Stimulated activated CD4-positive, alpha-beta T cell treated with anti-CD3 and anti-CD28 coated beads, Interleukin-15, amount 100 ng/mL, for 1 hour (primary cell): ENCODE measurements around the gene PSEN1.
A peak's percentile ranks its signal among the peaks of the same experiment; 100 is the strongest.

Experiments used
- DNase-seq, 2 donors: peaks; one replicate each; pipeline ENCODE4 v3.0.0-alpha.2; 2020; ENCODE audit warnings: low read depth in 1 of 2, low spot score in 1 of 2

Gene PSEN1

GRCh38 chr14:73136387-73137225 is at the start of gene PSEN1:
Gene PSEN1 (plus strand): TSS chr14:73136507. CDS start chr14:73148020, 11,513 bp downstream.
- peak; percentile 99 for DNase-seq

GRCh38 chr14:73091044-73091443 is 45.3 kb upstream of the PSEN1 start:
- no peak for DNase-seq

GRCh38 chr14:73097421-73097820 is 38.9 kb upstream of the PSEN1 start:
- DNase-seq = no peak

- no peak for DNase-seq
Observed at GRCh38 chr14:73100334-73100733, 36.0 kb upstream of the PSEN1 start.

GRCh38 chr14:73102806-73103497 is 33.4 kb upstream of the PSEN1 start:
- no peak for DNase-seq

- no peak for DNase-seq
Observed at GRCh38 chr14:73105050-73105449, 31.3 kb upstream of the PSEN1 start.

GRCh38 chr14:73105727-73106126 is 30.6 kb upstream of the PSEN1 start:
- DNase-seq = no peak

- no peak for DNase-seq
Observed at GRCh38 chr14:73116079-73116665, 20.1 kb upstream of the PSEN1 start.

GRCh38 chr14:73124180-73124894 is 12.0 kb upstream of the PSEN1 start:
- DNase-seq = no peak

GRCh38 chr14:73125169-73125588 is 11.1 kb upstream of the PSEN1 start:
- DNase-seq = no peak

- DNase-seq = no peak
Observed at GRCh38 chr14:73125746-73126145, 10.6 kb upstream of the PSEN1 start.

GRCh38 chr14:73133795-73134194 is 2.5 kb upstream of the PSEN1 start:
- DNase-seq = no peak

GRCh38 chr14:73136085-73136386 is 271 bp upstream of the PSEN1 start:
- no peak for DNase-seq

- no peak for DNase-seq
Observed at GRCh38 chr14:73140811-73141323, 4.6 kb downstream of the PSEN1 start.

- DNase-seq = no peak
Observed at GRCh38 chr14:73142216-73142615, 5.9 kb downstream of the PSEN1 start.

- DNase-seq = no peak
Observed at GRCh38 chr14:73143003-73143402, 6.7 kb downstream of the PSEN1 start.

GRCh38 chr14:73143617-73144016 is 7.3 kb downstream of the PSEN1 start:
- DNase-seq = no peak

- DNase-seq = no peak
Observed at GRCh38 chr14:73145371-73145770, 9.1 kb downstream of the PSEN1 start.

- DNase-seq = no peak
Observed at GRCh38 chr14:73146111-73146510, 9.8 kb downstream of the PSEN1 start.

- DNase-seq = no peak
Observed at GRCh38 chr14:73149753-73150152, 13.4 kb downstream of the PSEN1 start.

GRCh38 chr14:73153272-73153671 is 17.0 kb downstream of the PSEN1 start:
- no peak for DNase-seq
